ENCODE results near the gene CHST9. TPM values are rescaled to one million over a fixed set of nuclear protein-coding genes. Genes with fewer than 3 reads are reported as not detected.

The CHST9 gene
- total and polyA plus RNA-seq, 9 of the 15 experiments (the other 6 are each of a cell fraction or from before 2014, with no cell fraction given): not detected

GRCh38 chr18:26965206-26965605, 219.9 kb downstream of the CHST9 start:
- Histone ChIP-seq H3K27me3 (ENCODE audit: control insufficient read depth in 2 of 2, insufficient read depth in 2 of 2, low read length in 2 of 2) (no peaks in the 10 kb centered on the region), H3K36me3 (ENCODE audit: control insufficient read depth, insufficient read depth, low read length) (no peaks in the 10 kb centered on the region), H3K4me1 (replicated peaks in 1 of 2; ENCODE audit: control insufficient read depth in 2 of 2, insufficient read depth in 2 of 2, low read length in 2 of 2) (no peaks in the 10 kb centered on the region), H4K20me1 (replicated peaks; ENCODE audit: control insufficient read depth, insufficient read depth, low read length) (no peaks in the 10 kb centered on the region), H3K4me2 (ENCODE audit: insufficient read depth, low read length) (no peak overlapping the region), H3K79me2 (ENCODE audit: control insufficient read depth, insufficient read depth, low read length) (no peaks in the 10 kb centered on the region), H3K27ac (ENCODE audit: extremely low read depth, low read depth, low read length) (no peak overlapping the region), H2AFZ (ENCODE audit: low read depth, low read length) (no peak overlapping the region), H3K9me3 (replicated peaks; ENCODE audit: control insufficient read depth, insufficient read depth, low read depth, low read length) (no peaks in the 10 kb centered on the region), H3K9me1 (ENCODE audit: control insufficient read depth, insufficient read depth, low read length) (no peaks in the 10 kb centered on the region), H3K4me3 (no peak overlapping the region), H3K9ac (ENCODE audit: insufficient read depth in 1 of 2, low read depth in 2 of 2, low read length in 2 of 2) (no peak overlapping the region)
- intact Hi-C loops (cut with micrococcal nuclease): no loop called here
- no peak for DNase-seq (ENCODE audit: extremely low read depth in 1 of 4, low spot score in 3 of 4)
- no peak for ATAC-seq
- in situ Hi-C loops (cut with MboI): no loop called here
- no TSS peak for BruUV-seq (replicated peaks)
- ChIA-PET CTCF (ENCODE audit: low intra/inter-chr PET ratio) (no interaction called here), POLR2A (no interaction called here)
- no peak for FAIRE-seq
- TF ChIP-seq FOXJ3 (CRISPR knock-in tag; IDR thresholded peaks at IDR 0.05) (no peak), ZNF655 (CRISPR knock-in tag; IDR thresholded peaks at IDR 0.05) (no peak)
- 0% methylated on average over 3 of the region's 3 CpGs for WGBS (ENCODE audit: insufficient coverage, low coverage, missing lambda C conversion rate)

GRCh38 chr18:26963292-26963691, 221.8 kb downstream of the CHST9 start:
- Histone ChIP-seq H3K36me3 (ENCODE audit: control insufficient read depth, insufficient read depth, low read length) (no peaks in the 10 kb centered on the region), H3K27me3 (ENCODE audit: control insufficient read depth in 2 of 2, insufficient read depth in 2 of 2, low read length in 2 of 2) (no peaks in the 10 kb centered on the region), H3K79me2 (ENCODE audit: control insufficient read depth, insufficient read depth, low read length) (no peaks in the 10 kb centered on the region), H4K20me1 (replicated peaks; ENCODE audit: control insufficient read depth, insufficient read depth, low read length) (no peaks in the 10 kb centered on the region), H3K4me2 (ENCODE audit: insufficient read depth, low read length) (no peak overlapping the region), H3K4me1 (replicated peaks in 1 of 2; ENCODE audit: control insufficient read depth in 2 of 2, insufficient read depth in 2 of 2, low read length in 2 of 2) (no peaks in the 10 kb centered on the region), H3K4me3 (no peak overlapping the region), H3K9me3 (replicated peaks; ENCODE audit: control insufficient read depth, insufficient read depth, low read depth, low read length) (no peaks in the 10 kb centered on the region), H3K9me1 (ENCODE audit: control insufficient read depth, insufficient read depth, low read length) (no peaks in the 10 kb centered on the region), H3K9ac (ENCODE audit: insufficient read depth in 1 of 2, low read depth in 2 of 2, low read length in 2 of 2) (no peak overlapping the region), H2AFZ (ENCODE audit: low read depth, low read length) (no peak overlapping the region), H3K27ac (ENCODE audit: extremely low read depth, low read depth, low read length) (no peak overlapping the region)
- DNase-seq (ENCODE audit: extremely low read depth in 1 of 4, low spot score in 3 of 4) (no peak), FAIRE-seq (no peak), ATAC-seq (no peak)
- WGBS (ENCODE audit: insufficient coverage, low coverage, missing lambda C conversion rate): 0% methylated on average over 3 of the region's 3 CpGs
- intact Hi-C loops (cut with micrococcal nuclease) (no loop called here), in situ Hi-C loops (cut with MboI) (no loop called here)
- POLR2A ChIA-PET: no interaction called here
- BruUV-seq (replicated peaks): no TSS peak
- CTCF ChIA-PET (ENCODE audit: low intra/inter-chr PET ratio): interaction anchor here (0.7 kb wide), 1 partner anchor 1014 kb away, joined by 3 read pairs; no protein-coding TSS in a partner anchor
- TF ChIP-seq TBP (optimal IDR thresholded peaks at IDR 0.05; ENCODE audit: low read depth, low read length) (no peak), CREB5 (CRISPR knock-in tag; IDR thresholded peaks at IDR 0.05) (no peak), ZNF140 (CRISPR knock-in tag; IDR thresholded peaks at IDR 0.05) (no peak), KDM5B (IDR thresholded peaks at IDR 0.05; ENCODE audit: insufficient replicate concordance, low read depth, low read length) (no peak), POLR3A (IDR thresholded peaks at IDR 0.05; ENCODE audit: borderline replicate concordance, extremely low read depth, insufficient read depth, insufficient read length) (no peak), ARNT (IDR thresholded peaks at IDR 0.05) (no peak), HIVEP1 (CRISPR knock-in tag; IDR thresholded peaks at IDR 0.05) (no peak), ZNF785 (CRISPR knock-in tag; IDR thresholded peaks at IDR 0.05) (no peak), ZNF436 (CRISPR knock-in tag; IDR thresholded peaks at IDR 0.05) (no peak), KLF13 (tag; IDR thresholded peaks at IDR 0.05; ENCODE audit: borderline replicate concordance, low read depth) (no peak), ZNF830 (CRISPR knock-in tag; IDR thresholded peaks at IDR 0.05) (no peak), CBFB (CRISPR knock-in tag; IDR thresholded peaks at IDR 0.05) (no peak)
